Measurements from ENCODE around the gene MTHFD1L.
"Not testable (repeated sequence)": the region's sequence is repeated elsewhere in the genome, so short reads cannot be mapped to it uniquely, and the experiment has no call there.

Gene MTHFD1L

GRCh38 chr6:151044465-151045441, 179.3 kb downstream of the MTHFD1L start:
- DNase-seq, result no peak

DNA sequence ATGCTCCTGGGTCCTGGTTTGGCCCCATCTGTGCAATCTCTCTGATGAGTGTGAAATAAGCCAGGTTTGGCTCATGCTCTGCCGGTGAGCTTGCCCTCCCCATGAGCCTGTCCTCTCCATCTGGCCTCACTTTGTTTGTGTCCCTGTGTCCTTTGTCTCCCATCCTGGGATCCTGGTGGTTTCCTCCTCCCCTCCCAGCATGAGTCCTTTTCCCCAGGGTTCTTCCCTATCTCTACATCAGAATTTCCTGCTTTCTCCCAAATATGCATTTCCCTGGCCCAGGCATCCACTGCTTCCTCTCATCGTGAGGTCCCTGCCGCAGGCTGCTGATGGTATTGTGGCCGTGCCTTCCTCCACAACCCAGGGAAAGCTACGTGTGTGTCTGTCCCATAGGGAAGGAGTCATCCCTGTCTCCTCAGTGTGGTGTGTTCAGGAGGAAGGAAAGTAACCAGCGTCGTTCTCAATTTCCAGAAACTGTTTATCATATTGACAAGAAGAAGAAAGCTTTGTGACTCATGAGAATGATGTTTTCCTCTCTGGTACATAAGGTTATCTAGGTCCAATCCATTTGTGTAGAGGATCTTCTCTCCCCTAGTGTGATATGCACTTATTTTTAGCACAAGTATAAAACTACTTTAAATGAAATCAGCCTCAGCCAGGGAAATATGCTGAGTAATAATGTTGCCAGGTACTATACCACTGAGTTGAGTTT, 180.2 kb downstream of the MTHFD1L start:
- DNase-seq, result not testable (repeated sequence)

DNA sequence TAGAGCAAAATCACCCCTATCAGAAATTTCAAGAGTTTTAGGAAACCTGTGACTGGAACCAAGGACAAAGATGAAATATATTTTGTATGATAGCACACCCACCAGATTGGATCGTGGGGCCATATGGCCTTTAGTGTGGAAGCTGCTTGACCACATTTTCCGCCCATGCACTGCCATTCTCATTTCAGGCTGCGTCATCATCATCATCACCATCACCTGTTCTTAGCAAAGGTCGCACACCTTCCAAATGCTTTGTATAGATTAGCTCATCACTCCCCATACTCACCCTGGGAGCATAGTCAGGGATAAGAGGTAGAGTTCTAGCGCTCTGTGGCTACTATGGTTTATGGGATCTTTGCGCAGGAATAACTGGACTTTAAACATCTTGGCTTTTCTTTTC, 185.7 kb downstream of the MTHFD1L start:
- no peak for DNase-seq

GRCh38 chr6:151052021-151052646, 186.6 kb downstream of the MTHFD1L start:
- no peak for DNase-seq

DNA sequence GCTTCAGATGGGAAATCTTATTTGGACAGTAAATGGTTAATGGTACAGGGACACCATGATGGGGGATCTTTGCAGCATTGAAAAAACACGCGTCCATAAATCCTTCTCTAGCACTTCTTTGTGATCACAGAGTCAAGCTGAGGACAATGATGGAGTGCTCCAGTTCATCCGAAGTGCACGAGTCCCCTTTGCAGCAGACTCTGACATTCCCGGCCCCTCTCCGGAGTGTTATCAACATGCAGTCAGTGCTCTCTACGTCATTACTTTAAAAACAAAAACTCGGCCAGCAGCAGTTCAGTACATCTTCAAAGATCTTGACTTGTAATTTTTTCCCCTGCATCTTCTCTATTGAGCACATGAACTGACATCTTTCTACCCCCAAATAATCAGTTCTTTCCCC, 188.8 kb downstream of the MTHFD1L start:
- no peak for DNase-seq

DNA sequence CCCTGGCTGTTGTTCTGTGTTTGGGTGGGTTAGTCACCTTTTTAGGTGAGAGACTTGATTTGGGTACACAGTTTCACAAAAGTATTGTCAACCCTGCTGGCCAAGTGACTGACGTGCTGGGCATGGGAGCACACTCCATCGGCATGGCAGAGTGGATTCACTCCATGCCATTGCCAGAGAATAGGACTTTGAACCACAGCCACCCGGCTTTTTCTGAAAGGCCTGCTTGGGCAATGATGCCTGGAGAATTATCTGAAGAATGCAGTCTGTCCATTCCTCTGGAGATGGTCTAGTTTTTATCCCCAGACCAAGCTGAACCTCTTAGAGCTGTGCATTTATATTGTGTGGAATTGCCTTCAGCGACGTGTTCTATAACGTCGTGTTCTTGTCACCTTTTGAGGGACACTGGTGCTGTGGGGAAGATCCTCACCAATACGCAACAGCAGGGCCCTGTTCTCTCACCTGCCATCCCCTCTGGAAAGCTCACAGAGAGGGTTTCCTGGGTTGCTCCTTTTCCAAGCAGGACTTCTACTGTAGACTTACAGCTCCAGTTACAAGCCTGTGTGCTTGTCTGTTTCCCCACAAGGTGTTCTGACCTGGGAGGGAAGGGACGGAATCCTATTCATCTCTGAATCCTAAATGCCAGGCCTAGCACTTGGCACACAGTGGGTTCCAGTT, 190.9 kb downstream of the MTHFD1L start:
- DNase-seq, result peak; percentile 40

DNA sequence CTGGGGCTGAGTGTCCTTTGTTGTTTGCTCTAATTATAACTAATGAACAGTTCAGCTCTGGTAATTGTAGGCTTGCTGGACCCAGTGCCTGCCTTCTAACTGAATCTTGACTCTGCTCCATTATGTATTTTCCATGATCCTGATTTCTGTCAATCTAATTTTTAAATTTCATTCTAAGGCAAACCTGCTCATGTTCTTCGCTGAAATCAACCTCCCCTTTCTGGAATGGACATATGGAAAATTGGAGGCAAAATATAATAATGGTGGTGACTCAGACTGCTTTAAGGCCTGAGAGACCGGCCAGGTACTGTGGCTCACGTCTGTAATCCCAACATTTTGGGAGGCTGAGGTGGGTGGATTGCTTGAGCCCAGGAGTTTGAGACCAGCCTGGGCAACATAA, 191.6 kb downstream of the MTHFD1L start:
- no peak for DNase-seq

- DNase-seq, result peak; percentile 26
Observed at GRCh38 chr6:151058021-151058733, 192.7 kb downstream of the MTHFD1L start.

DNA sequence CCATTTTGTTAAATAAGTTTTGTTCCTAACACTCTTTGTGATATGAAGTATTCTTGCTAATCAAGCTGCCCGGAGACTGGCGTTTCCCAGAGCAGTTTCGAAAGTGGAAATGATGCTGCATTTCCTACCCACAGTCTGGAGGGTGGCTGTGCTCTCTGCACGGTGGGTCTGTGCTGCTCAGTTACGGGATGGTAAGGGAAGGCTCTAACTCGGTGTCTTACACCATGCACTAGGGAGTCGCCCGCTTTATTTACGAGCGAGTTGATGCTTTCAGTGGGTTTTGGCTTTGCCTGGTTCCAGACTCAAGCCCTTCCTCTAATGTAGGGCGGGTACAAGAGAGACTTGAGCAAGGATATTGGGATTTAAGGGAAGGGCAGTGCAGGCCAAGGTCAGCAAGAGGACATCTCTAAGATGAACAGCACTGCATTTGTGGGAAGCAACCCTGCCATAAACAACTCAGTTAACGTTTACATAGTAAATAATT, 194.2 kb downstream of the MTHFD1L start:
- peak; percentile 40 for DNase-seq

- DNase-seq, result peak; percentile 44
Observed at GRCh38 chr6:151060096-151060765, 194.7 kb downstream of the MTHFD1L start.

GRCh38 chr6:151060766-151061531, 195.4 kb downstream of the MTHFD1L start:
- DNase-seq, result no peak

DNA sequence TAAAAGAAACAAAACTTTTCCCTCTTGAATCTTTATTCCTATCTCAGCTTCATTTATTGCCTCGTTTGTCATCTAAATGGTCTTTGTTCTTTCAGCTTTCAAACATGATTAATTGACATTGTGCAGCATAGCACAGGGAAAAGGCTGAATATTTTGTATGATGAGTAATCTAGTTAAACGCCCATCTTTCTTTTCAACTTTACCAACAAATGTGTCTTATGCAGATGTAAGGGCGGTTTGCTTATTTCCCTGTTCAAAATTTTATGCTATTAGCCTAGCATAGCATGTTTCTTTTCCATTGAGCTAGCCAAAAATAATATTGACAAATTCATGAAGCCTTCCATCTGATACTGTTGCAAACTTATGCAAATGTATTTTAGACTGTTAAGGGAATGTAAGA, 197.8 kb downstream of the MTHFD1L start:
- no peak for DNase-seq

DNA sequence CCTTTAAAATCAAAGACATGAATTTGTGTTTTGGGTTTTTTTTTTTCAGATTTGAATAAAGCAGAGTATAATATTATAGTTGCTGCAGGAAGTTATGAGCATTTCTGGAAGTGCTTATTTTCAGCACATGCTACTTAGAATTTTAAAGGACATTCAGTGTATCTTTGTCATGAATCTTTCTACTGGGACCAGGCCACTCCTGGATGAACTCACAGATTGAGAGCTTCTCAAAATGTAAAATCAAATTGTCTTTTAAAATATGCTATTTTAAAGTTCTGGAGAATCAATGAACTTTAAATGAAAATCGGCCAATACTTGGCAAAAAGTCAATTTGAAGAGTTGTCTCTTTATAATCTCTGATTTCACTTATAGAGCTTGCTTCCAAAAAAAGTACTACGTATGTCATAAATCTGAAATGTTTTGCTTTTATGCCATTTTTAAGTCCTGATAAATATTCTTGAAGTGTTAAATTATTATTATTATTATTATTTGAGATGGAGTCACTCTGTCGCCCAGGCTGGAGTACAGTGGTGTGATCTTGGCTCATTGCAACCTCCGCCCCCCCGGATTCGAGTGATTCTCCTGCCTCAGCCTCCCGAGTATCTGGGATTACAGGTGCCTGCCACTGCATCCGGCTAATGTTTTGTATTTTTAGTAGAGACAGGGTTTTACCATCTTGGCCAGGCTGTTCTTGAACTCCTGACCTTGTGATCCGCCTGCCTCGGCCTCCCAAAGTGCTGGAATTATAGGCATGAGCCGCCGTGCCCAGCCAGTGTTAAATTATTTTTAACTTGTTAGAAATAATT, 198.5 kb downstream of the MTHFD1L start:
- DNase-seq, result peak; percentile 1

- peak; percentile 37 for DNase-seq
Observed at GRCh38 chr6:151065027-151065815, 199.7 kb downstream of the MTHFD1L start.

DNA sequence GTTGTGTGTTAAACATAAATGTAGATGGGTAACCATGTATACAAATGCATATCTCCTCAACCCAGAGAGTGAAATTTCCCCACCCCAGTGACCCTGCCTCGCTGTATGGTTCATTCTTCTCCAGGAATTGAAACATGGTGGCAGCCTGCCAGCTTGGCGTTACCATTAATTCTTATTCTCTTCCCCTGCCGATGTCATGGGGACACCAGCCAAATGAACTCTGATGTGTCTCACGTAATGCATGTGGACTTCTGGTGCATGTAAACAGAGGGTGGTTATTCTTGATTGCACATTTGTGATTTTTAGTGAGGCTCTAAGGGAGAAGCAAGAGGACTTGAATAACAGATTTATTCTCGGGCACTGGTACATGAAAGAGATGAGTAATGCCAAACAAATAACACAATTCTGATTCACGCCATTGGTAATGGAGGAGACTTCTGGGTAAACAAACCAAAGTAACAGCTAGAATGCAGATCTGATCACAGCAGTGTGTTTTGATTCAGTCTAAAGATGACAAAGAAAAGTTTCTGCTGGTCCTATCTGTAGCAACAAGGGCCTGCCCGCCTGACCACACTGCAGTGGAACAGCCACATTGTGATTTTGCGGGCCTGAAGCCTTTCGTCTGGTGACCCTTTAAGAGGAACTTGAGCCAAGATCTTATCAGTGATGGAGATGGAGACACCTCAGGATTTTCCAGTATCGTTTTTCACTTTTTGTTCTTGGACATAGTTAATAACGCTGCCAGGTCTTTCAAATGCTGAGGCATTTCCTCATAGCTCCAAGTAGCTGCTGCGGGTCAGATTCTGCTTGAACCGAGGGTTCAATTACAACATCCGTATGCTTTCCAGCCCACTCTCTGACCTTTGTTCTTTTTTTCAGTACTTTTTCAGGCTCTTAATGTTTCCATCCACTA, 202.4 kb downstream of the MTHFD1L start:
- DNase-seq, result peak; percentile 26

DNA sequence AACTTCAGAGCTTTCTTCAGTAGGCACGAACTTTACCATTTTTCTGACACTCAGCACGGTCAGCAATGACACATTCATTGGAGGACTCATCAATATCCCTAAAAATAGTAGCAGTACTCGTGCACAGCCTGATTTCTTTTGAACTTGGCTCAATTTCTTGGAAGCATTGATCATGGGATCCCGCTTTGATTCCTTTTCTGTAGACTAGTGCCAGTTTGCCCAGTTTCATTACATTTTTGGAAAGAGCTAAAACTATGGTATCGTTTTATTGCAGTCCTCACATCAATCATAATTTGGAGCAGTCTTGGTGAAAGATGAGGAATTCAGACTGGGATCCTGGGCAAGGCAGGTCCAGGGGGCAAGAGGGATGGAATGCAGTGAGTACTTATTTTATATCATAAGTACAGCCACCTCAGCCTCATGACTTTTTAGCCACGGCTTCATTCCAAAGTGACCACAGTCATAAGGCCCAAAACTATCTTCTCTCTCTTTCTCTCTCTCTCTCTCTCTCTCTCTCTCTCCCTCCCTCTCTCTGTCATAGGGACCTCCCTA, 203.3 kb downstream of the MTHFD1L start:
- DNase-seq, result no peak

GRCh38 chr6:151069641-151070040, 204.1 kb downstream of the MTHFD1L start:
- DNase-seq, result peak; percentile 41
